ENCODE data around the gene SLC6A1. TPM values are rescaled to one million over a fixed set of nuclear protein-coding genes. Genes with fewer than 3 reads are reported as not detected.

Gene SLC6A1
- total RNA-seq, 1 donor from 2014 or later = not detected

DNA sequence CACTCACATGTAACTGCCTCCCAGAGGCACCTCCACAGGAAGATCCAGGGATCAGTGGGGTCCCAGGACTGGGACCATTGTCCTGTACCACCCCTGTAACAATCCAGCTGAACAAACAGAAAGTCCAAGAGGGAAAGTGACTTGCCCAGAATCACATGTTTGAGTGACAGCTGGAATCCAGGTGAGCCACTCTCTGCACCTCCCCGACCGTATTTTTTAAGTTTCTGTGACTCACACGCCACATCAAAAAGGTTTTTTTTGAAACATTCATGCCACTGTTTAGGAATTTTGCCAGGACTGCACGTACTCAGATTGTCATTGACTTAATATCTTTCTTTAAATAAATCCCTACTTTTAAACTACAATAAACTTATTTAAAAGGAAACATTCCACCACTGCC, 9.8 kb upstream of the SLC6A1 start:
- Histone ChIP-seq H3K36me3 (ENCODE audit: control insufficient read depth, insufficient read depth, low read length) (no peaks in the 10 kb centered on the region), H3K27me3 (ENCODE audit: control insufficient read depth, insufficient read depth, low read length) (peaks cover 3% of the 10 kb centered on the region), H3K4me3 (ENCODE audit: low read depth, low read length) (no peak overlapping the region)
- DNase-seq (ENCODE audit: low read depth) = no peak
- TF ChIP-seq, protein P1, sequence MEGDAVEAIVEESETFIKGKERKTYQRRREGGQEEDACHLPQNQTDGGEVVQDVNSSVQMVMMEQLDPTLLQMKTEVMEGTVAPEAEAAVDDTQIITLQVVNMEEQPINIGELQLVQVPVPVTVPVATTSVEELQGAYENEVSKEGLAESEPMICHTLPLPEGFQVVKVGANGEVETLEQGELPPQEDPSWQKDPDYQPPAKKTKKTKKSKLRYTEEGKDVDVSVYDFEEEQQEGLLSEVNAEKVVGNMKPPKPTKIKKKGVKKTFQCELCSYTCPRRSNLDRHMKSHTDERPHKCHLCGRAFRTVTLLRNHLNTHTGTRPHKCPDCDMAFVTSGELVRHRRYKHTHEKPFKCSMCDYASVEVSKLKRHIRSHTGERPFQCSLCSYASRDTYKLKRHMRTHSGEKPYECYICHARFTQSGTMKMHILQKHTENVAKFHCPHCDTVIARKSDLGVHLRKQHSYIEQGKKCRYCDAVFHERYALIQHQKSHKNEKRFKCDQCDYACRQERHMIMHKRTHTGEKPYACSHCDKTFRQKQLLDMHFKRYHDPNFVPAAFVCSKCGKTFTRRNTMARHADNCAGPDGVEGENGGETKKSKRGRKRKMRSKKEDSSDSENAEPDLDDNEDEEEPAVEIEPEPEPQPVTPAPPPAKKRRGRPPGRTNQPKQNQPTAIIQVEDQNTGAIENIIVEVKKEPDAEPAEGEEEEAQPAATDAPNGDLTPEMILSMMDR (IDR thresholded peaks at IDR 0.05; ENCODE audit: insufficient read depth, low read length, poor library complexity, severe bottlenecking) = no peak

DNA sequence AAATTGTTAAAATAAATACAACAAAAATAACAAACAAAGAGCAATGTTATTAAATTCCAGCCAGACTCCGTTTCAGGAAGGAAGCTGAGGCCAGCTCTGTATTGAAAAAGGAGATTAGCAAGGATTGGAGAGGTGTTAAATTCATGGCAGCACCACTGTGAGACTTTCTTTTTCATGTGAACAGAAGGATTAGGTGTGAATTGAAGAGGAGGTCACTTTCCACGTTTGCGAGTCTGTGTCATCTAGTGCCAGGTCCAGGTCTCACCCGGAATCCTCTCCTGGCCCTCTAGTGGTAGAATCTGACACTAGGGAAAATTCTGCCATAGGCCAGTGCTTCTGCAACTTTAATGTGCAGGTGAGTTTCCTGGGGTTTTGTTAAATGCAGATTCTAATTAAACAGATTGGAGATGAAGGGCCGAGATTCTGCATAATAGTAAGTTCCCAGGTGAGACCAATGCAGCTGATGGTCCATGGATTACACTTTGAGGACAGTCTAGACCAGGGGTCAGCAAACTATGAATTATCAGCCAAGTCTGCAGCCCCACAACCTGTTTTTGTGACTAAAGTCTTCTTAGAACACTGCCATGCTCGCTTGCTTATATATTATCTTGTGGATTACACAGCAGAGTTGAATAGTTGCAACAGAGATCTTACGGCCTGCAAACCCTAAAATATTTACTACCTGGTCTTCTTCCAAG, 9.2 kb upstream of the SLC6A1 start:
- TF ChIP-seq, protein P1 (IDR thresholded peaks at IDR 0.05; ENCODE audit: insufficient read depth, low read length, poor library complexity, severe bottlenecking) = peak; percentile 93
- Histone ChIP-seq H3K4me3 (ENCODE audit: low read depth, low read length) (no peak overlapping the region), H3K27me3 (ENCODE audit: control insufficient read depth, insufficient read depth, low read length) (peaks cover 3% of the 10 kb centered on the region), H3K36me3 (ENCODE audit: control insufficient read depth, insufficient read depth, low read length) (no peaks in the 10 kb centered on the region)
- DNase-seq (ENCODE audit: low read depth) = no peak

DNA sequence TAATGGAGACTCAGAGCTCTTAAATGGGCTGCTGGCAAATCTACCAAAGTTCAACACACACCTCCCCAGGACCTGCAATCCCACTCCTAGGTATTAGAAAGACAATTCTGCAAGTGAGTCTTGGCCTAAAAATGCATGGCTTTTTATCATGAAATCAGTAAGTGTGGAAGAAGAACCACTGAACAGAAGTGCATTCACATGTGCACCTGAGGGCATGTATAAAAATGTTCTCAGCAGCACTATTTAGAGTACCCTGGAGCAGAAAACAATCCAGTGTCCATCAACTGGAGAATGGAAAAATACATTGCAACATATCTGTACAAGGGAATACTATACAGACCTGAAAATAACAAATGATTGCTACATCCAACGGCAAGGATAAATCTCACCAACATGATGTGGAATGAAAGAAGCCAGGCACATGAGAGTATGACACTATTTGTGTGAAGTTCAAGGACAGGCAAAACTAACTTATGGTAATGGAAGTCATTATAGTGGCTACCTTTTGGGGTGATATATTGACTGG, 8.1 kb upstream of the SLC6A1 start:
- no peak overlapping the region for H3K4me3 ChIP-seq (ENCODE audit: low read depth, low read length)
- H3K27me3 ChIP-seq (ENCODE audit: control insufficient read depth, insufficient read depth, low read length) = peaks cover 3% of the 10 kb centered on the region
- no peaks in the 10 kb centered on the region for H3K36me3 ChIP-seq (ENCODE audit: control insufficient read depth, insufficient read depth, low read length)
- DNase-seq (ENCODE audit: low read depth) = no peak
- TF ChIP-seq, protein P1 (IDR thresholded peaks at IDR 0.05; ENCODE audit: insufficient read depth, low read length, poor library complexity, severe bottlenecking) = no peak

DNA sequence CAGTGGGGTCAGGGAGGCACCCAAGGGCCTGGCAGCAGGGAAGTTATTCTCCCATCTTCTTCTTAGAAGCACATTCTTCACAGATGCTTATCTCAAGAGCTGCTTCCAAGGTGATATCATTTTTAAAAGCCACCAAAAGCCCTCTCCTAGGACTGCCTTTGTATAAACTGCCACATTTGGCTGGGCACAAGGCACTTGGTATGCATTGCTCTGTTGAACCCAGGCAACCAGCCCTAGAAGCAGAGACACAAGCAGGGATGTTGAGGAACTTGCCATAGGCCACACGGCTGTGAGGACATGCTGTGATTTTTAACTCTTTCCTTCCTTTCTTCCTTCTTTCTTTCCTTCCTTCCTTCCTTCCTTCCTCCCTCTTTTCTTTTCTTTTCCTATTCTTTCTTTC, 7.4 kb upstream of the SLC6A1 start:
- no peak overlapping the region for H3K4me3 ChIP-seq (ENCODE audit: low read depth, low read length)
- H3K36me3 ChIP-seq (ENCODE audit: control insufficient read depth, insufficient read depth, low read length) = no peaks in the 10 kb centered on the region
- no peak for DNase-seq (ENCODE audit: low read depth)
- H3K27me3 ChIP-seq (ENCODE audit: control insufficient read depth, insufficient read depth, low read length) = peaks cover 8% of the 10 kb centered on the region
- TF ChIP-seq, protein P1 (IDR thresholded peaks at IDR 0.05; ENCODE audit: insufficient read depth, low read length, poor library complexity, severe bottlenecking) = no peak

DNA sequence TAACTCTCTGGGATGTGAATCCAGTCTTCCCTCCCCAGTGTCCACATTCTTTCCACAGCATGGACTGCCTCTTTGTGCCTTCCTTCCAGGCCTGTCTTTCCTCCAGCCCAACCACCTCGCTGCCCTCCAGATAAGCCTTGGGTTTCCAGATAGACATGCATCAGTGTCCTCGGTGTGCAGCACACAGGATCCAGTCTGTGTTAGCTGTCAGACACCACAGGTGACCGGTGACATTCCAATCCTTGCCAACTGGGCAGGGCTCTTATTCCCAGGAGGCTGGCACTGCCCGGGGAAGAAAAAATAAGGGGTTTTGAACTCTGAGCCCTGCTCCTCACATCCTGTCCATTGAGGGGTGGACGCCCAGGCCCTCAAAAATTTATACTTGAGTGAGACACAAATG, 6.0 kb upstream of the SLC6A1 start:
- TF ChIP-seq, protein P1 (IDR thresholded peaks at IDR 0.05; ENCODE audit: insufficient read depth, low read length, poor library complexity, severe bottlenecking) = no peak
- no peak overlapping the region for H3K4me3 ChIP-seq (ENCODE audit: low read depth, low read length)
- no peaks in the 10 kb centered on the region for H3K36me3 ChIP-seq (ENCODE audit: control insufficient read depth, insufficient read depth, low read length)
- peaks cover 16% of the 10 kb centered on the region for H3K27me3 ChIP-seq (ENCODE audit: control insufficient read depth, insufficient read depth, low read length)
- no peak for DNase-seq (ENCODE audit: low read depth)
